GM12891 (cell line): ENCODE results near the gene ITGAD.

Experiments used
- POLR2A ChIP-seq: IDR thresholded peaks from 2 replicates; pipeline ENCODE4 v1.6.1; 2011; ENCODE audit warnings: low read depth, low read length, control low read depth
- POLR2AphosphoS5 ChIP-seq: IDR thresholded peaks from 2 replicates; pipeline ENCODE4 v1.6.1; 2011; ENCODE audit warnings: low read depth, low read length, control low read depth
- SPI1 ChIP-seq: IDR thresholded peaks from 2 replicates; pipeline ENCODE4 v1.6.1; 2011; ENCODE audit warnings: low read depth, low read length, control low read depth
- TAF1 ChIP-seq: IDR thresholded peaks from 2 replicates; pipeline ENCODE4 v1.6.1; 2011; ENCODE audit warnings: low read depth, low read length, control low read depth

GRCh38 chr16:31471875-31472708, 79.0 kb downstream of the ITGAD start, which contains the start of gene TGFB1I1:
- TF ChIP-seq POLR2AphosphoS5, result no peak
- TF ChIP-seq SPI1, result no peak
- TF ChIP-seq TAF1, result no peak
- TF ChIP-seq POLR2A, result no peak
